Breast epithelium (tissue), 3 donors: ENCODE data around the gene ME2.

ENCODE experiments used
- CTCF ChIP-seq, 3 donors: fragments of 450-650 bp; IDR thresholded peaks; one replicate each; pipeline ENCODE4 v1.5.1; 2016 to 2017; ENCODE audit warnings: antibody characterized with exemption in 3 of 3, mild to moderate bottlenecking in 3 of 3, moderate library complexity in 3 of 3
- POLR2A ChIP-seq: fragments of 450-650 bp; IDR thresholded peaks from one replicate; pipeline ENCODE4 v1.6.1; 2016; ENCODE audit warnings: antibody characterized with exemption, mild to moderate bottlenecking, moderate library complexity
- POLR2AphosphoS5 ChIP-seq, 3 donors: sonication (generic); formaldehyde crosslinking; IDR thresholded peaks; one replicate each; pipeline ENCODE4 v1.6.1; 2017; ENCODE audit warnings: antibody characterized with exemption in 3 of 3

- TF ChIP-seq POLR2AphosphoS5 (IDR thresholded peaks at IDR 0.05) = no peak
- TF ChIP-seq CTCF (IDR thresholded peaks at IDR 0.05) = no peak
- no peak for TF ChIP-seq POLR2A
These were observed 27.9 kb downstream of the ME2 start for GRCh38 chr18:50906843-50907242.
